NT2/D1 (cell line): Measurements from ENCODE around the gene DSCAM.

Experiments used
- SUZ12 ChIP-seq: IDR thresholded peaks from 2 replicates; pipeline ENCODE4 v1.6.1; 2011; ENCODE audit not compliant: insufficient read length, insufficient read depth; ENCODE audit errors: extremely low read depth
- YY1 ChIP-seq: IDR thresholded peaks from 2 replicates; pipeline ENCODE4 v1.6.1; 2011; ENCODE audit not compliant: insufficient read length, insufficient read depth
- ZNF274 ChIP-seq: IDR thresholded peaks from 2 replicates; pipeline ENCODE4 v1.6.1; 2011; ENCODE audit warnings: mild to moderate bottlenecking, low read depth, low read length

GRCh38 chr21:40886006-40886405, 39.0 kb upstream of the DSCAM start:
- no peak for TF ChIP-seq YY1
- TF ChIP-seq ZNF274, result no peak
- TF ChIP-seq SUZ12, result no peak
